Liver (tissue), 9 donors: ENCODE results near the gene MRGPRF. TPM values are rescaled to one million over a fixed set of nuclear protein-coding genes. Genes with fewer than 3 reads are reported as not detected.

ENCODE experiments used
- DNase-seq: peaks from one replicate; pipeline ENCODE4 v3.0.0-alpha.2; 2017; ENCODE audit warnings: low spot score
- H3K27ac ChIP-seq, 2 donors: one replicate each; pipeline ENCODE4 v1.7.0; 2013; ENCODE audit warnings: inconsistent platforms in 2 of 2, low read length in 2 of 2, control low read depth in 1 of 2, low read depth in 1 of 2, mild to moderate bottlenecking in 1 of 2
- H3K27me3 ChIP-seq, 4 donors: one replicate each; pipeline versions ENCODE4 v1.6.1 to v1.7.0; 2013; ENCODE audit warnings: low read length in 3 of 4, inconsistent platforms in 1 of 4, mild to moderate bottlenecking in 1 of 4, moderate library complexity in 1 of 4; ENCODE audit not compliant: control insufficient read depth in 4 of 4, insufficient read depth in 4 of 4
- H3K36me3 ChIP-seq, 4 donors: one replicate each; pipeline versions ENCODE4 v1.6.1 to v1.7.0; 2013; ENCODE audit warnings: low read length in 3 of 4, mild to moderate bottlenecking in 3 of 4, low read depth in 1 of 4, moderate library complexity in 1 of 4; ENCODE audit not compliant: control insufficient read depth in 4 of 4, insufficient read depth in 3 of 4
- H3K4me1 ChIP-seq, 4 donors: one replicate each; pipeline versions ENCODE4 v1.6.1 to v1.7.0; 2013; ENCODE audit warnings: low read length in 3 of 4, mild to moderate bottlenecking in 3 of 4, moderate library complexity in 1 of 4; ENCODE audit not compliant: control insufficient read depth in 4 of 4, insufficient read depth in 4 of 4
- H3K4me3 ChIP-seq, 3 donors: one replicate each; pipeline versions ENCODE4 v1.6.1 to v1.7.0; 2013; ENCODE audit warnings: low read length in 3 of 3, control low read depth in 1 of 3, low read depth in 1 of 3, mild to moderate bottlenecking in 1 of 3
- H3K9ac ChIP-seq, 2 donors: one replicate each; pipeline ENCODE4 v1.7.0; 2013; ENCODE audit warnings: low read length in 2 of 2, mild to moderate bottlenecking in 2 of 2, moderate library complexity in 2 of 2, control low read depth in 1 of 2, low read depth in 1 of 2
- H3K9me3 ChIP-seq, 4 donors: one replicate each; pipeline versions ENCODE4 v1.6.1 to v1.7.0; 2013; ENCODE audit warnings: low read length in 3 of 4; ENCODE audit not compliant: control insufficient read depth in 4 of 4
- CTCF ChIP-seq: fragments of 150-350 bp; IDR thresholded peaks from 2 replicates; pipeline ENCODE4 v1.5.1; 2017; ENCODE audit warnings: improper control_type of control experiment, low read depth, low read length; ENCODE audit not compliant: missing input control
- FOXA1 ChIP-seq: IDR thresholded peaks from 2 replicates; pipeline ENCODE4 v1.6.1; 2016; ENCODE audit warnings: antibody characterized with exemption
- FOXA2 ChIP-seq: IDR thresholded peaks from 2 replicates; pipeline ENCODE4 v1.6.1; 2016; ENCODE audit warnings: antibody characterized with exemption
- GABPA ChIP-seq, 2 donors: IDR thresholded peaks in 1 of 2; conservative IDR thresholded peaks in 1 of 2; 2 replicates each; pipeline ENCODE4 v1.6.1; 2016; ENCODE audit warnings: antibody characterized with exemption in 2 of 2, mild to moderate bottlenecking in 1 of 2, moderate library complexity in 1 of 2
- HNF4A ChIP-seq, 2 donors: conservative IDR thresholded peaks; 2 replicates each; pipeline ENCODE4 v1.6.1; 2016; ENCODE audit warnings: antibody characterized with exemption in 2 of 2, mild to moderate bottlenecking in 2 of 2
- HNF4G ChIP-seq: IDR thresholded peaks from 2 replicates; pipeline ENCODE4 v1.6.1; 2016; ENCODE audit warnings: antibody characterized with exemption
- JUND ChIP-seq, 2 donors: IDR thresholded peaks; 2 replicates each; pipeline ENCODE4 v1.6.1; 2016; ENCODE audit warnings: antibody characterized with exemption in 2 of 2
- MAX ChIP-seq: IDR thresholded peaks from 2 replicates; pipeline ENCODE4 v1.6.1; 2016; ENCODE audit warnings: antibody characterized with exemption
- NR2F2 ChIP-seq: IDR thresholded peaks from 2 replicates; pipeline ENCODE4 v1.6.1; 2016; ENCODE audit warnings: antibody characterized with exemption
- RAD21 ChIP-seq, 2 donors: IDR thresholded peaks; 2 replicates each; pipeline ENCODE4 v1.6.1; 2016; ENCODE audit warnings: antibody characterized with exemption in 2 of 2, mild to moderate bottlenecking in 2 of 2
- REST ChIP-seq: IDR thresholded peaks from 2 replicates; pipeline ENCODE4 v1.6.1; 2016; ENCODE audit warnings: antibody characterized with exemption, mild to moderate bottlenecking
- RXRA ChIP-seq, 2 donors: IDR thresholded peaks; 2 replicates each; pipeline ENCODE4 v1.6.1; 2017 to 2018; ENCODE audit warnings: antibody characterized with exemption in 2 of 2, mild to moderate bottlenecking in 1 of 2
- SP1 ChIP-seq: IDR thresholded peaks from 2 replicates; pipeline ENCODE4 v1.6.1; 2018; ENCODE audit warnings: antibody characterized with exemption, mild to moderate bottlenecking
- YY1 ChIP-seq: IDR thresholded peaks from 2 replicates; pipeline ENCODE4 v1.6.1; 2016; ENCODE audit warnings: antibody characterized with exemption, mild to moderate bottlenecking
- ZBTB33 ChIP-seq: IDR thresholded peaks from 2 replicates; pipeline ENCODE4 v1.6.1; 2016; ENCODE audit warnings: antibody characterized with exemption
- WGBS: extraction: QIAGEN DNeasy Blood & Tissue Kit; methylation state at CpG from one replicate; pipeline ENCODE4 v1.1.7; 2013; 5-methylcytosine and 5-hydroxymethylcytosine counted together
- polyA plus RNA-seq, 2 donors: library from polyadenylated mRNA; stranded (reverse) in 1 of 2; unstranded in 1 of 2; fragments of 200-250 nt in 1 of 2; fragments of >200 nt in 1 of 2; fragmentation: Nextera tagmentation in 1 of 2; extraction: Ambion mirVana in 1 of 2; gene quantifications; one replicate each; pipeline versions ENCODE4 v1.2.1 to v1.2.3, GENCODE V29; 2013 to 2015
- total RNA-seq, 2 donors: library from RNA; depleted of rRNA; stranded (reverse); fragments of >200 nt; gene quantifications; one replicate each; pipeline ENCODE4 v1.2.3, GENCODE V29; 2014
- donor health status: healthy.
- donor health status: healthy.
- donor health status: healthy.
- donor health status: healthy.
- donor health status: healthy.

Gene MRGPRF
- total and polyA plus RNA-seq, 4 donors: 1.1 to 4.8 (median 2.5) TPM

- no peak within 1 kb of the TSS for H3K27ac ChIP-seq
Observed at GRCh38 chr11:68980776-68981065, 32.3 kb downstream of the MRGPRF start, which contains the start of gene MRGPRD. Gene MRGPRD (minus strand): TSS chr11:68980986. CDS start chr11:68980986, 0 bp downstream.

GRCh38 chr11:68979931-68980775, 32.9 kb downstream of the MRGPRF start:
- TF ChIP-seq ZBTB33 (no peak), MAX (no peak), FOXA2 (no peak), HNF4G (no peak), RAD21 (IDR thresholded peaks at IDR 0.05) (no peak), CTCF (no peak), NR2F2 (no peak), FOXA1 (no peak), RXRA (IDR thresholded peaks at IDR 0.05) (no peak), JUND (IDR thresholded peaks at IDR 0.05) (no peak), REST (no peak), GABPA (IDR thresholded peaks at IDR 0.05 in 1 of 2, conservative IDR thresholded peaks at IDR 0.05 in 1 of 2) (no peak), HNF4A (conservative IDR thresholded peaks at IDR 0.05) (no peak), SP1 (no peak), YY1 (no peak)
- no peak overlapping the region for H3K9ac ChIP-seq
- H3K36me3 ChIP-seq: no peaks in the 10 kb centered on the region
- H3K27me3 ChIP-seq: no peaks in the 10 kb centered on the region
- H3K9me3 ChIP-seq: no peaks in the 10 kb centered on the region
- DNase-seq: no peak
- H3K4me1 ChIP-seq: no peaks in the 10 kb centered on the region
- 91% methylated on average over 33 of the region's 33 CpGs for WGBS
- no peak overlapping the region for H3K27ac ChIP-seq
- H3K4me3 ChIP-seq: no peak overlapping the region

More at GRCh38 chr11:68980776-68981065, 32.3 kb downstream of the MRGPRF start, which contains the start of gene MRGPRD:
- no peak for DNase-seq
- H3K9ac ChIP-seq: no peak within 1 kb of the TSS
- TF ChIP-seq HNF4A (conservative IDR thresholded peaks at IDR 0.05): no peak
- no peaks in the 10 kb centered on the region for H3K27me3 ChIP-seq
- 86% methylated on average over 8 of the region's 8 CpGs for WGBS
- H3K4me1 ChIP-seq: no peaks in the 10 kb centered on the region
- H3K4me3 ChIP-seq: no peak within 1 kb of the TSS
- no peaks in the 10 kb centered on the region for H3K36me3 ChIP-seq
- no peaks in the 10 kb centered on the region for H3K9me3 ChIP-seq
